ENCODE results near the gene NUP214. TPM values are rescaled to one million over a fixed set of nuclear protein-coding genes. Genes with fewer than 3 reads are reported as not detected.

Gene NUP214
- total RNA-seq, 1 experiment from 2014 or later = 34.9 TPM

DNA sequence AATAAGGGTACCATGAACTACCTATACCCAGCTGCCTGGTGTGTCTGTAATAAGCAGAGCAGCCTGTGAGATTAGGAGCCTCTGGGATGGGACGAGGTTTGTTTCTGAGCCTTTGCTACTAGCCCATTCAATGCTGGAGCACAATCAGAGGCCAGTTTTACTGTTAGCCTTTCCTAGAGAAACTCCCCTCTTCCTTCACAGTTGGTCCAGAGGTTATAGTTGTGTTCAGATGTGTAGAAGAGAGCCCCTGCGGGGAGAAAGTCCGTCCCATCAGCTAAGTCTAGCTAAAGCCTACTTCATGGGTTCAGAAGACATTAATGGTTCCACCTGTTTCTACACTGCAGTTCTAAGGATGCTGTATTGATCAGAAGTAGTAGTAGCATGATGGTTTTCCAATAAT is 16.8 kb downstream of the NUP214 start:
- no peak for DNase-seq (ENCODE audit: low read depth, low spot score)
- H3K4me3 ChIP-seq (ENCODE audit: low read depth in 2 of 2, low read length in 2 of 2) = no peak overlapping the region
- no peaks in the 10 kb centered on the region for H3K27me3 ChIP-seq (ENCODE audit: control insufficient read depth, insufficient read depth, low read length)
- no peak for ATAC-seq
- intact Hi-C loops (cut with micrococcal nuclease; ENCODE audit: unreplicated experiment) (no loop called here), in situ Hi-C loops (cut with HindIII; ENCODE audit: low pct_unique_long_range_greater_than_20kb, low sequenced_read_pairs) (no loop called here)
- H3K4me1 ChIP-seq (ENCODE audit: control insufficient read depth, insufficient read depth, low read length) = no peaks in the 10 kb centered on the region
- no peaks in the 10 kb centered on the region for H3K9me3 ChIP-seq (ENCODE audit: control insufficient read depth, insufficient read depth, low read depth, low read length)
- no TSS peak for BruUV-seq (replicated peaks)
- no peak overlapping the region for H3K27ac ChIP-seq (ENCODE audit: low read length)
- POLR2A ChIA-PET = no interaction called here
- peaks cover 34% of the 10 kb centered on the region for H3K36me3 ChIP-seq (ENCODE audit: control insufficient read depth, insufficient read depth, low read length)
- CTCF ChIA-PET = no interaction called here
- TF ChIP-seq POLR2AphosphoS5 (IDR thresholded peaks at IDR 0.05; ENCODE audit: low read depth, low read length) (no peak), TCF7L2 (IDR thresholded peaks at IDR 0.05; ENCODE audit: low read depth, low read length) (no peak), SIN3A (IDR thresholded peaks at IDR 0.05; ENCODE audit: borderline replicate concordance, insufficient read depth, low read depth, low read length) (no peak)
- TF ChIP-seq, protein P1, sequence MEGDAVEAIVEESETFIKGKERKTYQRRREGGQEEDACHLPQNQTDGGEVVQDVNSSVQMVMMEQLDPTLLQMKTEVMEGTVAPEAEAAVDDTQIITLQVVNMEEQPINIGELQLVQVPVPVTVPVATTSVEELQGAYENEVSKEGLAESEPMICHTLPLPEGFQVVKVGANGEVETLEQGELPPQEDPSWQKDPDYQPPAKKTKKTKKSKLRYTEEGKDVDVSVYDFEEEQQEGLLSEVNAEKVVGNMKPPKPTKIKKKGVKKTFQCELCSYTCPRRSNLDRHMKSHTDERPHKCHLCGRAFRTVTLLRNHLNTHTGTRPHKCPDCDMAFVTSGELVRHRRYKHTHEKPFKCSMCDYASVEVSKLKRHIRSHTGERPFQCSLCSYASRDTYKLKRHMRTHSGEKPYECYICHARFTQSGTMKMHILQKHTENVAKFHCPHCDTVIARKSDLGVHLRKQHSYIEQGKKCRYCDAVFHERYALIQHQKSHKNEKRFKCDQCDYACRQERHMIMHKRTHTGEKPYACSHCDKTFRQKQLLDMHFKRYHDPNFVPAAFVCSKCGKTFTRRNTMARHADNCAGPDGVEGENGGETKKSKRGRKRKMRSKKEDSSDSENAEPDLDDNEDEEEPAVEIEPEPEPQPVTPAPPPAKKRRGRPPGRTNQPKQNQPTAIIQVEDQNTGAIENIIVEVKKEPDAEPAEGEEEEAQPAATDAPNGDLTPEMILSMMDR (IDR thresholded peaks at IDR 0.05) = no peak
- TF ChIP-seq, protein P2, sequence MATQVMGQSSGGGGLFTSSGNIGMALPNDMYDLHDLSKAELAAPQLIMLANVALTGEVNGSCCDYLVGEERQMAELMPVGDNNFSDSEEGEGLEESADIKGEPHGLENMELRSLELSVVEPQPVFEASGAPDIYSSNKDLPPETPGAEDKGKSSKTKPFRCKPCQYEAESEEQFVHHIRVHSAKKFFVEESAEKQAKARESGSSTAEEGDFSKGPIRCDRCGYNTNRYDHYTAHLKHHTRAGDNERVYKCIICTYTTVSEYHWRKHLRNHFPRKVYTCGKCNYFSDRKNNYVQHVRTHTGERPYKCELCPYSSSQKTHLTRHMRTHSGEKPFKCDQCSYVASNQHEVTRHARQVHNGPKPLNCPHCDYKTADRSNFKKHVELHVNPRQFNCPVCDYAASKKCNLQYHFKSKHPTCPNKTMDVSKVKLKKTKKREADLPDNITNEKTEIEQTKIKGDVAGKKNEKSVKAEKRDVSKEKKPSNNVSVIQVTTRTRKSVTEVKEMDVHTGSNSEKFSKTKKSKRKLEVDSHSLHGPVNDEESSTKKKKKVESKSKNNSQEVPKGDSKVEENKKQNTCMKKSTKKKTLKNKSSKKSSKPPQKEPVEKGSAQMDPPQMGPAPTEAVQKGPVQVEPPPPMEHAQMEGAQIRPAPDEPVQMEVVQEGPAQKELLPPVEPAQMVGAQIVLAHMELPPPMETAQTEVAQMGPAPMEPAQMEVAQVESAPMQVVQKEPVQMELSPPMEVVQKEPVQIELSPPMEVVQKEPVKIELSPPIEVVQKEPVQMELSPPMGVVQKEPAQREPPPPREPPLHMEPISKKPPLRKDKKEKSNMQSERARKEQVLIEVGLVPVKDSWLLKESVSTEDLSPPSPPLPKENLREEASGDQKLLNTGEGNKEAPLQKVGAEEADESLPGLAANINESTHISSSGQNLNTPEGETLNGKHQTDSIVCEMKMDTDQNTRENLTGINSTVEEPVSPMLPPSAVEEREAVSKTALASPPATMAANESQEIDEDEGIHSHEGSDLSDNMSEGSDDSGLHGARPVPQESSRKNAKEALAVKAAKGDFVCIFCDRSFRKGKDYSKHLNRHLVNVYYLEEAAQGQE (IDR thresholded peaks at IDR 0.05; ENCODE audit: insufficient read depth in 1 of 2, low read depth in 2 of 2, low read length in 1 of 2) = no peak

DNA sequence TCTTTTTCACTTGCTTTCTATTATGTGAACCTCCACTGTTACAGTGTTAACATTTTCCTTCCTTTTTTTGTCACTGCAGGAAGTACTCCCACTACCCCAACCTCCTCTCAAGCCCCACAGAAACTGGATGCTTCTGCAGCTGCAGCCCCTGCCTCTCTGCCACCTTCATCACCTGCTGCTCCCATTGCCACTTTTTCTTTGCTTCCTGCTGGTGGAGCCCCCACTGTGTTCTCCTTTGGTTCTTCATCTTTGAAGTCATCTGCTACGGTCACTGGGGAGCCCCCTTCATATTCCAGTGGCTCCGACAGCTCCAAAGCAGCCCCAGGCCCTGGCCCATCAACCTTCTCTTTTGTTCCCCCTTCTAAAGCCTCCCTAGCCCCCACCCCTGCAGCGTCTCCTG is 18.8 kb downstream of the NUP214 start:
- Histone ChIP-seq H3K4me3 (ENCODE audit: low read depth in 2 of 2, low read length in 2 of 2) (no peak overlapping the region), H3K36me3 (ENCODE audit: control insufficient read depth, insufficient read depth, low read length) (peaks cover 36% of the 10 kb centered on the region), H3K9me3 (ENCODE audit: control insufficient read depth, insufficient read depth, low read depth, low read length) (no peaks in the 10 kb centered on the region), H3K27me3 (ENCODE audit: control insufficient read depth, insufficient read depth, low read length) (no peaks in the 10 kb centered on the region), H3K27ac (ENCODE audit: low read length) (no peak overlapping the region), H3K4me1 (ENCODE audit: control insufficient read depth, insufficient read depth, low read length) (no peaks in the 10 kb centered on the region)
- ChIA-PET POLR2A (no interaction called here), CTCF (no interaction called here)
- intact Hi-C loops (cut with micrococcal nuclease; ENCODE audit: unreplicated experiment) = no loop called here
- no peak for DNase-seq (ENCODE audit: low read depth, low spot score)
- in situ Hi-C loops (cut with HindIII; ENCODE audit: low pct_unique_long_range_greater_than_20kb, low sequenced_read_pairs) = no loop called here
- TF ChIP-seq, protein P2 (IDR thresholded peaks at IDR 0.05; ENCODE audit: insufficient read depth in 1 of 2, low read depth in 2 of 2, low read length in 1 of 2) = no peak
- TF ChIP-seq TCF7L2 (IDR thresholded peaks at IDR 0.05; ENCODE audit: low read depth, low read length) = no peak
- TF ChIP-seq, protein P1 (IDR thresholded peaks at IDR 0.05) = no peak
- TF ChIP-seq POLR2AphosphoS5 (IDR thresholded peaks at IDR 0.05; ENCODE audit: low read depth, low read length) = no peak
- no peak for TF ChIP-seq SIN3A (IDR thresholded peaks at IDR 0.05; ENCODE audit: borderline replicate concordance, insufficient read depth, low read depth, low read length)
- no TSS peak for BruUV-seq (replicated peaks)
- ATAC-seq = no peak

Data from Panc1 (cell line).